IMR-90 (cell line): ENCODE results near the gene RNF144A. TPM values are rescaled to one million over a fixed set of nuclear protein-coding genes. Genes with fewer than 3 reads are reported as not detected.

Source experiments
- ATAC-seq: fragments of 200-7000 bp; cut with Tn5 transposase; 2 replicates; pipeline ENCODE4 v1.9.1; 2020; ENCODE audit warnings: low read depth, mild to moderate bottlenecking, moderate library complexity
- BruUV-seq: library from RNA; stranded (reverse); fragments of 400-500 nt; replicated peaks from 2 replicates; lab custom pipeline; 2021; lab: Mats Ljungman, UMichigan
- CTCF ChIA-PET: fragments of 300-600 bp; formaldehyde crosslinking; extraction: SDS; loops from one replicate; lab custom pipeline; 2021; ENCODE audit warnings: antibody characterized with exemption; lab: Yijun Ruan, JAX
- POLR2A ChIA-PET: fragments of 300-600 bp; sonication (Branson Sonifier 250); formaldehyde crosslinking; loops from one replicate; lab custom pipeline; 2022; ENCODE audit warnings: antibody characterized with exemption; ENCODE audit not compliant: unreplicated experiment; lab: Charles Lee
- DNase-seq: peaks from one replicate; pipeline ENCODE4 v3.0.0; 2013
- H2AFZ ChIP-seq: replicated peaks from 2 replicates; pipeline ENCODE3; 2013; ENCODE audit warnings: low read length, mild to moderate bottlenecking; ENCODE audit not compliant: poor library complexity
- H2AK5ac ChIP-seq: 2 replicates; pipeline ENCODE4 v1.6.1; 2013; ENCODE audit warnings: low read depth, low read length, inconsistent platforms
- H2AK9ac ChIP-seq: replicated peaks from 2 replicates; pipeline ENCODE3; 2013; ENCODE audit warnings: mild to moderate bottlenecking, low read depth, low read length, moderate library complexity; ENCODE audit not compliant: poor library complexity
- H2BK120ac ChIP-seq: 2 replicates; pipeline ENCODE4 v1.6.1; 2013; ENCODE audit warnings: low read depth, low read length, inconsistent platforms
- H2BK15ac ChIP-seq: 3 replicates; pipeline ENCODE4 v1.6.1; 2013; ENCODE audit warnings: low read depth, low read length, inconsistent platforms
- H2BK20ac ChIP-seq: 2 replicates; pipeline ENCODE4 v1.6.1; 2013; ENCODE audit warnings: low read depth, mild to moderate bottlenecking, inconsistent platforms, low read length, moderate library complexity
- H2BK5ac ChIP-seq: 2 replicates; pipeline ENCODE4 v1.6.1; 2013; ENCODE audit warnings: mild to moderate bottlenecking, low read depth, low read length, inconsistent platforms; ENCODE audit not compliant: poor library complexity, severe bottlenecking
- H3K14ac ChIP-seq: replicated peaks from 2 replicates; pipeline ENCODE4 v1.6.1; 2013; ENCODE audit warnings: low read depth, low read length, inconsistent platforms
- H3K18ac ChIP-seq: 2 replicates; pipeline ENCODE4 v1.6.1; 2013; ENCODE audit warnings: low read depth, low read length, control low read depth
- H3K23ac ChIP-seq: 2 replicates; pipeline ENCODE4 v1.6.1; 2013; ENCODE audit warnings: low read depth, low read length, inconsistent platforms
- H3K27ac ChIP-seq: 2 replicates; pipeline ENCODE4 v1.5.1; 2013; ENCODE audit warnings: mild to moderate bottlenecking, control low read depth, low read length; ENCODE audit not compliant: insufficient read depth
- H3K27me3 ChIP-seq: 2 replicates; pipeline ENCODE4 v1.6.1; 2013; ENCODE audit warnings: low read length; ENCODE audit not compliant: control insufficient read depth, insufficient read depth
- H3K36me3 ChIP-seq: 2 replicates; pipeline ENCODE4 v1.6.1; 2013; ENCODE audit warnings: low read length, mixed read lengths; ENCODE audit not compliant: control insufficient read depth, insufficient read depth
- H3K4ac ChIP-seq: 2 replicates; pipeline ENCODE4 v1.6.1; 2013; ENCODE audit warnings: low read depth, low read length, inconsistent platforms
- H3K4me1 ChIP-seq: 2 replicates; pipeline ENCODE4 v1.6.1; 2013; ENCODE audit warnings: low read length, mixed read lengths; ENCODE audit not compliant: control insufficient read depth, insufficient read depth
- H3K4me2 ChIP-seq: 2 replicates; pipeline ENCODE4 v1.6.1; 2013; ENCODE audit warnings: low read depth, mild to moderate bottlenecking, control low read depth, low read length, moderate library complexity
- H3K4me3 ChIP-seq: 2 replicates; pipeline ENCODE4 v1.5.1; 2013; ENCODE audit warnings: low read depth, mild to moderate bottlenecking, control low read depth, low read length, moderate library complexity; ENCODE audit not compliant: insufficient read depth
- H3K56ac ChIP-seq: 2 replicates; pipeline ENCODE4 v1.6.1; 2013; ENCODE audit warnings: low read length, inconsistent platforms; ENCODE audit not compliant: insufficient read depth; ENCODE audit errors: extremely low read depth
- H3K79me1 ChIP-seq, 2 experiments: 2 replicates each; pipeline ENCODE4 v1.6.1; 2013; ENCODE audit warnings: low read length in 2 of 2, inconsistent platforms in 1 of 2, low read depth in 1 of 2
- H3K9ac ChIP-seq: 2 replicates; pipeline ENCODE4 v1.6.1; 2013; ENCODE audit warnings: low read depth, low read length, control low read depth
- H3K9me1 ChIP-seq: 2 replicates; pipeline ENCODE4 v1.6.1; 2013; ENCODE audit warnings: low read length, inconsistent platforms; ENCODE audit not compliant: insufficient read depth
- H3K9me3 ChIP-seq: 2 replicates; pipeline ENCODE4 v1.6.1; 2013; ENCODE audit warnings: low read length; ENCODE audit not compliant: control insufficient read depth, insufficient read depth
- H4K20me1 ChIP-seq: 2 replicates; pipeline ENCODE4 v1.6.1; 2013; ENCODE audit warnings: low read length, inconsistent platforms; ENCODE audit not compliant: insufficient read depth
- H4K5ac ChIP-seq: 2 replicates; pipeline ENCODE4 v1.6.1; 2013; ENCODE audit warnings: mild to moderate bottlenecking, low read depth, low read length, control low read depth
- H4K8ac ChIP-seq, 2 experiments: 2 replicates each; pipeline ENCODE4 v1.6.1; 2013; ENCODE audit warnings: low read depth in 2 of 2, low read length in 2 of 2, control low read depth in 1 of 2, inconsistent platforms in 1 of 2
- H4K91ac ChIP-seq: 2 replicates; pipeline ENCODE4 v1.6.1; 2013; ENCODE audit warnings: low read depth, low read length, inconsistent platforms; ENCODE audit not compliant: insufficient read depth
- MAZ ChIP-seq: IDR thresholded peaks from 2 replicates; pipeline ENCODE4 v1.6.1; 2012; ENCODE audit warnings: low read depth, mild to moderate bottlenecking, low read length, improper control_type of control experiment, moderate library complexity, borderline replicate concordance
- WGBS, 2 experiments: methylation state at CpG; one replicate each; pipeline versions ENCODE4 v1.1.5 to v1.1.7; 2013; ENCODE audit warnings: missing lambda C conversion rate in 2 of 2; ENCODE audit not compliant: insufficient read length in 1 of 2; ENCODE audit errors: extremely low coverage in 2 of 2; 5-methylcytosine and 5-hydroxymethylcytosine counted together
- dilution Hi-C: fragments of 300-500 bp; cut with HindIII; formaldehyde crosslinking; loops from one replicate; pipeline ENCODE4 v1.14.3; 2018; ENCODE audit warnings: low sequenced_read_pairs; ENCODE audit not compliant: unreplicated experiment
- in situ Hi-C: fragments of 300-500 bp; cut with MboI; formaldehyde crosslinking; loops from 3 replicates; pipeline ENCODE4 v1.14.3; 2019; ENCODE audit warnings: low sequenced_read_pairs, inconsistent platforms, mixed read lengths
- intact Hi-C: fragments of 100-400 bp; cut with micrococcal nuclease; formaldehyde crosslinking; loops from 2 replicates; pipeline ENCODE4 v1.10.0; 2022
- polyA plus RNA-seq, 3 experiments: library from polyadenylated mRNA; depleted of rRNA; stranded (reverse); fragments of >200 nt; gene quantifications; 2 replicates each; pipeline ENCODE4 v1.2.3, GENCODE V29; 2012; ENCODE audit warnings: low replicate concordance in 1 of 3
- total RNA-seq: library from RNA; depleted of rRNA; stranded (reverse); fragments of >200 nt; gene quantifications from 2 replicates; pipeline ENCODE4 v1.2.3, GENCODE V29; 2012
- TF ChIP-seq, protein P1 (sequence below): fragments of 150-350 bp; IDR thresholded peaks from 2 replicates; pipeline ENCODE4 v1.6.1; 2017; ENCODE audit warnings: mild to moderate bottlenecking, antibody characterized with exemption, low read length, low read depth

The RNF144A gene
- total and polyA plus RNA-seq, 2 of the 4 experiments (the other 2 are of a cell fraction), result 0.18 to 0.26 TPM

DNA sequence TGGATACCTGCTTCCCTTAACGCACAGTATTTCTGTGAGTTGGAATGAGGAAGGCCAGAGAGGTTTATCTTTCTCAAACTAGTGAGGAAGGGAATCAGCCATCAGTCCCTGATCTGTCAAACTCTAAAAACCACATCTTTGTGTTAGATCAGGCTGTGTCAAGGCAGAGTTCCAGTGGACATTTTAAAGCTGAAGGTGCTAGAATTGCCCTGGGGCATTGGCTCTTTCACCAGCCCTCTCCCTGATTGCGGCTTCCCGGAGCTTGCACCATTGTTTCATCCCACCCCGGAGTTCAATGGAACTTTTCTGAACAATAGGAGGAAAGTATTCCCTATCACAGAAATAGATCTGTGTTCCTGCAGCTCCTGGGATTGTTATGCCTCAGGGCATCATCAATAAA is 110.2 kb downstream of the RNF144A start:
- Histone ChIP-seq H2BK20ac (no peak overlapping the region), H3K4me2 (no peak overlapping the region), H3K4me1 (no peaks in the 10 kb centered on the region), H2AK9ac (no peak overlapping the region), H2BK120ac (no peak overlapping the region), H4K5ac (no peak overlapping the region), H2AK5ac (no peak overlapping the region), H3K4ac (no peak overlapping the region), H2BK15ac (no peak overlapping the region), H3K79me1 (no peaks in the 10 kb centered on the region), H3K56ac (no peak overlapping the region), H3K9ac (no peak overlapping the region), H3K27ac (no peak overlapping the region), H3K18ac (no peak overlapping the region), H3K27me3 (no peaks in the 10 kb centered on the region), H4K91ac (no peak overlapping the region), H3K14ac (no peak overlapping the region), H3K4me3 (no peak overlapping the region), H2BK5ac (no peak overlapping the region), H2AFZ (no peak overlapping the region), H4K8ac (no peak overlapping the region), H4K20me1 (no peaks in the 10 kb centered on the region), H3K9me1 (no peaks in the 10 kb centered on the region), H3K23ac (no peak overlapping the region), H3K9me3 (no peaks in the 10 kb centered on the region; the same call in 1 of the 2 replicates), H3K36me3 (no peaks in the 10 kb centered on the region)
- ChIA-PET CTCF (no interaction called here), POLR2A (no interaction called here)
- in situ Hi-C loops, result no loop called here
- WGBS, 2 experiments, result no CpG with 5 or more reads among the region's 4 CpGs
- no TSS peak for BruUV-seq
- dilution Hi-C loops, result no loop called here
- ATAC-seq (no peak), DNase-seq (no peak)
- intact Hi-C loops, result no loop called here
- no peak for TF ChIP-seq MAZ
- TF ChIP-seq, protein P1, sequence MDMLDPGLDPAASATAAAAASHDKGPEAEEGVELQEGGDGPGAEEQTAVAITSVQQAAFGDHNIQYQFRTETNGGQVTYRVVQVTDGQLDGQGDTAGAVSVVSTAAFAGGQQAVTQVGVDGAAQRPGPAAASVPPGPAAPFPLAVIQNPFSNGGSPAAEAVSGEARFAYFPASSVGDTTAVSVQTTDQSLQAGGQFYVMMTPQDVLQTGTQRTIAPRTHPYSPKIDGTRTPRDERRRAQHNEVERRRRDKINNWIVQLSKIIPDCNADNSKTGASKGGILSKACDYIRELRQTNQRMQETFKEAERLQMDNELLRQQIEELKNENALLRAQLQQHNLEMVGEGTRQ, result no peak
